Fibroblast of the aortic adventitia (primary cell): ENCODE data around the gene AGPAT3. TPM values are rescaled to one million over a fixed set of nuclear protein-coding genes. Genes with fewer than 3 reads are reported as not detected.
"Not testable (repeated sequence)": the region's sequence is repeated elsewhere in the genome, so short reads cannot be mapped to it uniquely, and the experiment has no call there.

Experiments
- DNase-seq: peaks from one replicate; pipeline ENCODE4 v3.0.0-alpha.2; 2010; ENCODE audit warnings: low read depth
- H3K4me3 ChIP-seq: 2 replicates; pipeline ENCODE4 v1.5.1; 2011; ENCODE audit warnings: low read depth, mild to moderate bottlenecking, control low read depth, low read length, moderate library complexity
- total RNA-seq: library from RNA; depleted of rRNA; stranded (reverse); fragments of >200 nt; gene quantifications from 2 replicates; pipeline ENCODE4 v1.2.3, GENCODE V29; 2012; ENCODE audit warnings: low replicate concordance
- TF ChIP-seq, protein P1 (sequence below): IDR thresholded peaks from 2 replicates; pipeline ENCODE4 v1.5.1; 2011; ENCODE audit warnings: mild to moderate bottlenecking, low read length, control low read depth, inconsistent platforms; ENCODE audit not compliant: insufficient read depth

Gene AGPAT3
- total RNA-seq, 1 donor = 29.0 TPM

DNA sequence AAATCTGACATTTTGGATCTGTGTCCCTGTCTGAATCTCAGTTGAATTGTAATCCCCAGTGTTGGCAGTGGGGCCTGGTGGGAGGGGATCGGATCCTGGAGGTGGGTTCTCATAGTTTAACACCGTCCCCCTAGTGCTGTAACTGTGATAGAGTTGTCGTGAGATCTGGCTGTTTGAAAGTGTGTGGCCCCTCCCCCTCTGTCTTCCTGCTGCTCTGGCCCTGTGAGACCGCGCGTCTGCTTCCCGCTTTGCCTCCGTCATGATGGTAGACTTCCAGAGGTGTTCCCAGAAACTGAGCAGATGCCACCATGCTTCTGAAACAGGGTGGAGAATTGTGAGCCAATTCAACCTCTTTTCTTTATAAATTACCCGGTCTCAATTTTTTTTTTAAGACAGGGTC, 25.0 kb downstream of the AGPAT3 start:
- TF ChIP-seq, protein P1, sequence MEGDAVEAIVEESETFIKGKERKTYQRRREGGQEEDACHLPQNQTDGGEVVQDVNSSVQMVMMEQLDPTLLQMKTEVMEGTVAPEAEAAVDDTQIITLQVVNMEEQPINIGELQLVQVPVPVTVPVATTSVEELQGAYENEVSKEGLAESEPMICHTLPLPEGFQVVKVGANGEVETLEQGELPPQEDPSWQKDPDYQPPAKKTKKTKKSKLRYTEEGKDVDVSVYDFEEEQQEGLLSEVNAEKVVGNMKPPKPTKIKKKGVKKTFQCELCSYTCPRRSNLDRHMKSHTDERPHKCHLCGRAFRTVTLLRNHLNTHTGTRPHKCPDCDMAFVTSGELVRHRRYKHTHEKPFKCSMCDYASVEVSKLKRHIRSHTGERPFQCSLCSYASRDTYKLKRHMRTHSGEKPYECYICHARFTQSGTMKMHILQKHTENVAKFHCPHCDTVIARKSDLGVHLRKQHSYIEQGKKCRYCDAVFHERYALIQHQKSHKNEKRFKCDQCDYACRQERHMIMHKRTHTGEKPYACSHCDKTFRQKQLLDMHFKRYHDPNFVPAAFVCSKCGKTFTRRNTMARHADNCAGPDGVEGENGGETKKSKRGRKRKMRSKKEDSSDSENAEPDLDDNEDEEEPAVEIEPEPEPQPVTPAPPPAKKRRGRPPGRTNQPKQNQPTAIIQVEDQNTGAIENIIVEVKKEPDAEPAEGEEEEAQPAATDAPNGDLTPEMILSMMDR = no peak
- no peak overlapping the region for H3K4me3 ChIP-seq
- no peak for DNase-seq

DNA sequence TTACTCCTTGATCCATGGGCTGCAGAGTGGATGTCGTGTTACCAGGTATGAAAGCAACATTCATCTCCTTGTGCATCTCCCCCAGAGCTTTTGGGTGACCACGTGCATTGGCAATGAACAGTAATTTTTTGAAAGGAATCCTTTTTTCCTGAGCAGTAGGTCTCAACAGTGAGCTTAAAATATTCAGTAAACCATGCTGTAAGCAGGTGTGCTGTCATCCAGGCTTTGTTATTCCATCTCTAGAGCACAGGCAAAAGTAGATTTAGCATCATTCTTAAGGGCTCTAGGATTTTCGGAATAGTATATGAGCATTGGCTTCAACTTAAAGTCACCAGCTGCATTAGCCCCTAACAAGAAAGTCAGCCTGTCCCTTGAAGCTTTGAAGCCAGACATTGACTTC, 27.3 kb downstream of the AGPAT3 start:
- TF ChIP-seq, protein P1 = no peak
- DNase-seq = no peak
- no peak overlapping the region for H3K4me3 ChIP-seq

DNA sequence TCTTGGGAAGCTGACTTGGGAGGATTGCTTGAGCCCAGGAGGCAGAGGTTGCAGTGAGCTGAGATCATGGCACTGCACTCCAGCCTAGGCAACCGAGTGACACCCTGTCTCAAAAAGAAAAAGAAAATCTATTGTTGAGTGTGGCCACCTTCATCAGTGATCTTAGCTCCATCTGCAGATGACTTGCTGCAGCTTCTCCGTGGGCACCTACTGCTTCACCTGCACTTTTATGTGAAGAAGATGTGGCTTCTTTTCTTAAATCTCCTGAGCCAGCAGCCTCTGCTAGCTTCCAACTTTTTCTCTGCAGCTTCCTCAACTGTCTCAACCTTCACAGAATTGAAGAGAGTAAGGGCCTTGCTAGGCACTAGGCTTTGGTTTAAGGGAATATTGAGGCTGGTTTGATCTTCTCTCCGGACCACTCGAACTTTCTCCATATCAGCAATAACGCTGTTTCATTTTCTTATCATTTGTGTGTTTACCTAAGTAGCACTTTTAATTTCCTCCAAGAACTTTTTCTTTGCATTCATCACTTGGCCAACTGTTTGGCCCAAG, 28.0 kb downstream of the AGPAT3 start:
- TF ChIP-seq, protein P1 = no peak
- no peak overlapping the region for H3K4me3 ChIP-seq
- no peak for DNase-seq

DNA sequence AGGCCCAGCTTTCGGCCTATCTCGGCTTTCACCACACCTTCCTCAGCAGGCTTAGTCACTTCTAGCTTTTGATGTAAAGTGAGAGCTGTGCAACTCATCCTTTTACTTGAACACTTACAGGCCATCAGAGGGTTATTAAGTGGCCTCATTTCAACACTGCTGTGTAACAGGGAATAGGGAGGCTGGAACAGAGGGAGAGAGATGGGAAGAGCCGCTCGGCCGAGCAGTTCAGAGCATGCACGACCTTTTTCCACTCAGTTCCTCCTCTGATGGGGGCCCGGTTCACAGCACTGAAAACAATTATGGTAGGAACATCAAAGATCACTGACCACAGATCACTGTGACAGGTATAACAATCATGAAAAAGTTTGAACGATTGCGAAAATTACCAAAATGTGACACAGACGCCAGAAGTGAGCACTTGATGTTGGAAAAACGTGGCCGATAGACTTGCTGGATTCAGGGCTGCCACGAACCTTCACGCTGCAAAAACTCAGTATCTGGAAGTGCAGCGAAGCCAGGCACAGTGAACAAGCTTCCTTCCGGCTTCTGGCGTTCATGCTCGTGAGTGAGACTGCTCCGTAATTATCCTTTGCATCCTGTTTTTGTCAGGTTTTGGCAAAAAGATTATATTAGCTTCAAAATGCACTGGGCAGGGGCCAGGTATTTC, 28.6 kb downstream of the AGPAT3 start:
- no peak overlapping the region for H3K4me3 ChIP-seq
- DNase-seq = peak; percentile 25
- TF ChIP-seq, protein P1 = no peak

DNA sequence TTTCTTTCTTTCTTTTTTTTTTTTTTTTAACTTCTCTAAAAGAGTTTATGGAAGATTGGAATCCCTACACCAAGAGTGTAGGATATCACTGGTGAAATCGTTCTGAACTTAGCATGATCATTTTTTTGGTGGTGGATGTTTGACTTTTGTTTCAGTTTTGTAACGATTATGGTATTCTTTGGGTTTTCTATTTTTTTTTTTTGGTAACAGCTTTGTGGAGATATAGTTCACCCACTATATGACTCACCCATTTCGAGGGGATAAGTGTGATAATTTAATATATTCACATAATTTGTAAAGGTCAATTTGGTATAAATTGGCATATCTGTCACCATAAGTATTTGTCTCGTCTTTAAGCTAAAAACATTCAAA, 29.2 kb downstream of the AGPAT3 start:
- no peak overlapping the region for H3K4me3 ChIP-seq
- TF ChIP-seq, protein P1 = no peak
- DNase-seq = no peak

DNA sequence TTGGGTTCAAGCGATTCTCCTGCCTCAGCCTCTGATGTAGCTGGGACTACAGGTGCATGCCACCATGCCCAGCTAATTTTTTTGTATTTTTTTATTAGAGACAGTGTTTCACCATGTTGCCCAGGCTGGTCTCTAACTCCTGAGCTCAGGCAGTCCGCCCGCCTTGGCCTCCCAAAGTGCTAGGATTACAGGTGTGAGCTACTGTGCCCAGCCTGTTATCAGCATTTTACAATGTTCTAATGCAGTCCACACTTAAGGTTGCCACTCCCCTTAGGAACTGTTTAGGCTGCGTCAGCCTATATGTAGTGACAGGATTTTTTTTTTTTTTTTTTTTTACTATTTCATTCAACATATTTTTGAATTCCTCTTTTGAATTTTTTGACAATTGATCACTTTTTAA, 30.2 kb downstream of the AGPAT3 start:
- DNase-seq = no peak
- H3K4me3 ChIP-seq = no peak overlapping the region
- TF ChIP-seq, protein P1 = no peak

DNA sequence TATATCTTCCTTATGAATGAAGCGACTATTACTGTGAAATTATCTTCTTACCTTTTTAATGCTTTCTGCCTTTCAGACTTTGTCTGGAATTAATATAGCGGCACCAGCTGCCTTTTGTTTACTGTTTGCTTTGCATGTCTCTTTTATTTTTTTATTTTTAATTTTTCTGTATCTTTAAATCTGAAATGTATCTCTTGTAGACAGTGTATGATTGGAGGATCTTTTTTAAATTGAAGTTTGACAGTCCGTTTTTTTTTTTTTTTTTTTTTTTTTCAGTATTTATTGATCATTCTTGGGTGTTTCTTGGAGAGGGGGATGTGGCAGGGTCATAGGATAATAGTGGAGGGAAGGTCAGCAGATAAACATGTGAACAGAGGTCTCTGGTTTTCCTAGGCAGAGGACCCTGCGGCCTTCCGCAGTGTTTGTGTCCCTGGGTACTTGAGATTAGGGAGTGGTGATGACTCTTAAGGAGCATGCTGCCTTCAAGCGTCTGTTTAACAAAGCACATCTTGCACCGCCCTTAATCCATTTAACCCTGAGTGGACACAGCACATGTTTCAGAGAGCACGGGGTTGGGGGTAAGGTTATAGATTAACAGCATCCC, 31.8 kb downstream of the AGPAT3 start:
- not testable (repeated sequence) for H3K4me3 ChIP-seq, DNase-seq
